Measurements from ENCODE around the gene TMEM81.

The TMEM81 gene

GRCh38 chr1:205072286-205072685, 12.0 kb downstream of the TMEM81 start:
- Histone ChIP-seq H3K4me2 (ENCODE audit: insufficient read depth, low read length, poor library complexity, severe bottlenecking) (no peak overlapping the region), H3K36me3 (replicated peaks in 1 of 2; ENCODE audit: control insufficient read depth in 2 of 2, insufficient read depth in 2 of 2, low read length in 2 of 2) (no peaks in the 10 kb centered on the region), H3K23ac (ENCODE audit: low read depth, low read length, poor library complexity) (no peak overlapping the region), H2BK120ac (ENCODE audit: low read depth, low read length) (no peak overlapping the region), H3K79me1 (ENCODE audit: low read depth, low read length) (no peaks in the 10 kb centered on the region), H3K4me1 (ENCODE audit: control insufficient read depth in 2 of 2, insufficient read depth in 1 of 2, low read depth in 1 of 2, low read length in 2 of 2) (peaks cover 0 to 3% of the 10 kb centered on the region in 2 donors), H2BK5ac (ENCODE audit: low read length) (no peak overlapping the region), H3K9me3 (replicated peaks in 1 of 2; ENCODE audit: control insufficient read depth in 2 of 2, insufficient read depth in 1 of 2, low read depth in 1 of 2, low read length in 2 of 2) (no peaks in the 10 kb centered on the region), H3K4me3 (ENCODE audit: low read length in 2 of 2) (no peak overlapping the region), H3K18ac (ENCODE audit: low read length) (no peak overlapping the region), H2AFZ (ENCODE audit: low read length) (no peak overlapping the region), H2BK15ac (ENCODE audit: low read length) (no peak overlapping the region), H3K14ac (ENCODE audit: low read length) (no peak overlapping the region), H2AK5ac (ENCODE audit: low read depth, low read length) (no peak overlapping the region), H3K4ac (ENCODE audit: low read length) (no peak overlapping the region), H4K91ac (ENCODE audit: low read depth, low read length, poor library complexity) (no peak overlapping the region), H3K9ac (ENCODE audit: low read depth, low read length, poor library complexity) (no peak overlapping the region), H2BK12ac (ENCODE audit: low read length) (no peak overlapping the region), H3K27ac (replicated peaks; ENCODE audit: low read length) (no peak overlapping the region), H4K8ac (ENCODE audit: low read depth, low read length) (no peak overlapping the region), H3K27me3 (ENCODE audit: control insufficient read depth in 3 of 3, insufficient read depth in 3 of 3, low read depth in 1 of 3, low read length in 3 of 3) (peaks cover 0 to 8% (median 0%) of the 10 kb centered on the region in 3 experiments)
- no peak for DNase-seq (ENCODE audit: low spot score)
- no CpG with 5 or more reads among the region's 9 CpGs for WGBS, 2 donors (ENCODE audit: extremely low coverage in 2 of 2, insufficient read length in 2 of 2, insufficient replicate concordance in 1 of 2)

- peak overlapping the region; percentile 20 for H3K18ac ChIP-seq (ENCODE audit: low read length)
- WGBS, 2 donors (ENCODE audit: extremely low coverage in 2 of 2, insufficient read length in 2 of 2, insufficient replicate concordance in 1 of 2), result no CpG with 5 or more reads among the region's 12 CpGs
- no peak overlapping the region for H3K27ac ChIP-seq (replicated peaks; ENCODE audit: low read length)
- no peak overlapping the region for H3K23ac ChIP-seq (ENCODE audit: low read depth, low read length, poor library complexity)
- H4K91ac ChIP-seq (ENCODE audit: low read depth, low read length, poor library complexity), result no peak overlapping the region
- H3K79me1 ChIP-seq (ENCODE audit: low read depth, low read length), result no peaks in the 10 kb centered on the region
- no peak overlapping the region for H2BK120ac ChIP-seq (ENCODE audit: low read depth, low read length)
- no peaks in the 10 kb centered on the region for H3K9me3 ChIP-seq (replicated peaks in 1 of 2; ENCODE audit: control insufficient read depth in 2 of 2, insufficient read depth in 1 of 2, low read depth in 1 of 2, low read length in 2 of 2)
- peaks cover 0 to 8% (median 0%) of the 10 kb centered on the region in 3 experiments for H3K27me3 ChIP-seq (ENCODE audit: control insufficient read depth in 3 of 3, insufficient read depth in 3 of 3, low read depth in 1 of 3, low read length in 3 of 3)
- no peak overlapping the region for H3K4me2 ChIP-seq (ENCODE audit: insufficient read depth, low read length, poor library complexity, severe bottlenecking)
- H3K4me1 ChIP-seq (ENCODE audit: control insufficient read depth in 2 of 2, insufficient read depth in 1 of 2, low read depth in 1 of 2, low read length in 2 of 2), result peaks cover 0 to 3% of the 10 kb centered on the region in 2 donors
- no peak overlapping the region for H2AFZ ChIP-seq (ENCODE audit: low read length)
- H2BK12ac ChIP-seq (ENCODE audit: low read length), result no peak overlapping the region
- no peak overlapping the region for H2BK5ac ChIP-seq (ENCODE audit: low read length)
- H3K36me3 ChIP-seq (replicated peaks in 1 of 2; ENCODE audit: control insufficient read depth in 2 of 2, insufficient read depth in 2 of 2, low read length in 2 of 2), result no peaks in the 10 kb centered on the region
- H2BK15ac ChIP-seq (ENCODE audit: low read length), result no peak overlapping the region
- no peak overlapping the region for H3K4me3 ChIP-seq (ENCODE audit: low read length in 2 of 2)
- no peak overlapping the region for H3K14ac ChIP-seq (ENCODE audit: low read length)
- H2AK5ac ChIP-seq (ENCODE audit: low read depth, low read length), result no peak overlapping the region
- no peak overlapping the region for H4K8ac ChIP-seq (ENCODE audit: low read depth, low read length)
- no peak overlapping the region for H3K9ac ChIP-seq (ENCODE audit: low read depth, low read length, poor library complexity)
- H3K4ac ChIP-seq (ENCODE audit: low read length), result no peak overlapping the region
- no peak for DNase-seq (ENCODE audit: low spot score)
These were observed 12.5 kb downstream of the TMEM81 start for GRCh38 chr1:205071801-205072200.

- Histone ChIP-seq H4K91ac (ENCODE audit: low read depth, low read length, poor library complexity) (no peak overlapping the region), H3K4me1 (ENCODE audit: control insufficient read depth in 2 of 2, insufficient read depth in 1 of 2, low read depth in 1 of 2, low read length in 2 of 2) (peaks cover 0 to 3% of the 10 kb centered on the region in 2 donors)
- no CpG with 5 or more reads among the region's 2 CpGs for WGBS, 2 donors (ENCODE audit: extremely low coverage in 2 of 2, insufficient read length in 2 of 2, insufficient replicate concordance in 1 of 2)
These were observed 13.2 kb downstream of the TMEM81 start for GRCh38 chr1:205071028-205071409.

GRCh38 chr1:205069371-205070125, 14.7 kb downstream of the TMEM81 start:
- H4K91ac ChIP-seq (ENCODE audit: low read depth, low read length, poor library complexity), result no peak overlapping the region
- WGBS, 2 donors (ENCODE audit: extremely low coverage in 2 of 2, insufficient read length in 2 of 2, insufficient replicate concordance in 1 of 2), result no CpG with 5 or more reads among the region's 42 CpGs
- H3K14ac ChIP-seq (ENCODE audit: low read length), result no peak overlapping the region
- no peaks in the 10 kb centered on the region for H3K9me3 ChIP-seq (replicated peaks in 1 of 2; ENCODE audit: control insufficient read depth in 2 of 2, insufficient read depth in 1 of 2, low read depth in 1 of 2, low read length in 2 of 2)
- H3K23ac ChIP-seq (ENCODE audit: low read depth, low read length, poor library complexity), result peak overlapping the region; percentile 4
- no peaks in the 10 kb centered on the region for H3K36me3 ChIP-seq (replicated peaks in 1 of 2; ENCODE audit: control insufficient read depth in 2 of 2, insufficient read depth in 2 of 2, low read length in 2 of 2)
- H3K9ac ChIP-seq (ENCODE audit: low read depth, low read length, poor library complexity), result peak overlapping the region; percentile 36
- H3K4ac ChIP-seq (ENCODE audit: low read length), result no peak overlapping the region
- no peak overlapping the region for H4K8ac ChIP-seq (ENCODE audit: low read depth, low read length)
- H2AFZ ChIP-seq (ENCODE audit: low read length), result no peak overlapping the region
- no peak overlapping the region for H2AK5ac ChIP-seq (ENCODE audit: low read depth, low read length)
- peak overlapping the region; percentile 49 for H3K18ac ChIP-seq (ENCODE audit: low read length)
- H3K4me2 ChIP-seq (ENCODE audit: insufficient read depth, low read length, poor library complexity, severe bottlenecking), result no peak overlapping the region
- H3K4me1 ChIP-seq (ENCODE audit: control insufficient read depth in 2 of 2, insufficient read depth in 1 of 2, low read depth in 1 of 2, low read length in 2 of 2), result peaks cover 0 to 3% of the 10 kb centered on the region in 2 donors
- H2BK5ac ChIP-seq (ENCODE audit: low read length), result no peak overlapping the region
- H3K27me3 ChIP-seq (ENCODE audit: control insufficient read depth in 3 of 3, insufficient read depth in 3 of 3, low read depth in 1 of 3, low read length in 3 of 3), result peaks cover 0 to 10% (median 0%) of the 10 kb centered on the region in 3 experiments
- no peak overlapping the region for H2BK12ac ChIP-seq (ENCODE audit: low read length)
- no peak overlapping the region for H3K27ac ChIP-seq (replicated peaks; ENCODE audit: low read length)
- DNase-seq (ENCODE audit: low spot score), result no peak
- H3K4me3 ChIP-seq (ENCODE audit: low read length in 2 of 2), result no peak overlapping the region
- peak overlapping the region; percentile 7 for H2BK15ac ChIP-seq (ENCODE audit: low read length)
- no peaks in the 10 kb centered on the region for H3K79me1 ChIP-seq (ENCODE audit: low read depth, low read length)
- no peak overlapping the region for H2BK120ac ChIP-seq (ENCODE audit: low read depth, low read length)

More at GRCh38 chr1:205071028-205071409, 13.2 kb downstream of the TMEM81 start:
- Histone ChIP-seq H3K79me1 (ENCODE audit: low read depth, low read length) (no peaks in the 10 kb centered on the region), H2AK5ac (ENCODE audit: low read depth, low read length) (no peak overlapping the region), H3K9me3 (replicated peaks in 1 of 2; ENCODE audit: control insufficient read depth in 2 of 2, insufficient read depth in 1 of 2, low read depth in 1 of 2, low read length in 2 of 2) (no peaks in the 10 kb centered on the region), H4K8ac (ENCODE audit: low read depth, low read length) (no peak overlapping the region), H2BK5ac (ENCODE audit: low read length) (no peak overlapping the region), H2BK12ac (ENCODE audit: low read length) (no peak overlapping the region), H3K23ac (ENCODE audit: low read depth, low read length, poor library complexity) (no peak overlapping the region), H3K14ac (ENCODE audit: low read length) (no peak overlapping the region), H3K4me3 (ENCODE audit: low read length in 2 of 2) (no peak overlapping the region), H2BK120ac (ENCODE audit: low read depth, low read length) (no peak overlapping the region), H3K4me2 (ENCODE audit: insufficient read depth, low read length, poor library complexity, severe bottlenecking) (no peak overlapping the region), H3K9ac (ENCODE audit: low read depth, low read length, poor library complexity) (no peak overlapping the region), H3K27me3 (ENCODE audit: control insufficient read depth in 3 of 3, insufficient read depth in 3 of 3, low read depth in 1 of 3, low read length in 3 of 3) (peaks cover 0 to 8% (median 0%) of the 10 kb centered on the region in 3 experiments), H3K4ac (ENCODE audit: low read length) (no peak overlapping the region), H3K18ac (ENCODE audit: low read length) (no peak overlapping the region), H2BK15ac (ENCODE audit: low read length) (no peak overlapping the region), H2AFZ (ENCODE audit: low read length) (peak overlapping the region; percentile 19), H3K27ac (replicated peaks; ENCODE audit: low read length) (no peak overlapping the region), H3K36me3 (replicated peaks in 1 of 2; ENCODE audit: control insufficient read depth in 2 of 2, insufficient read depth in 2 of 2, low read length in 2 of 2) (no peaks in the 10 kb centered on the region)
- no peak for DNase-seq (ENCODE audit: low spot score)

All from neuronal stem cell (in vitro differentiated cells).